ENCODE data around the gene CDH23.

DNA sequence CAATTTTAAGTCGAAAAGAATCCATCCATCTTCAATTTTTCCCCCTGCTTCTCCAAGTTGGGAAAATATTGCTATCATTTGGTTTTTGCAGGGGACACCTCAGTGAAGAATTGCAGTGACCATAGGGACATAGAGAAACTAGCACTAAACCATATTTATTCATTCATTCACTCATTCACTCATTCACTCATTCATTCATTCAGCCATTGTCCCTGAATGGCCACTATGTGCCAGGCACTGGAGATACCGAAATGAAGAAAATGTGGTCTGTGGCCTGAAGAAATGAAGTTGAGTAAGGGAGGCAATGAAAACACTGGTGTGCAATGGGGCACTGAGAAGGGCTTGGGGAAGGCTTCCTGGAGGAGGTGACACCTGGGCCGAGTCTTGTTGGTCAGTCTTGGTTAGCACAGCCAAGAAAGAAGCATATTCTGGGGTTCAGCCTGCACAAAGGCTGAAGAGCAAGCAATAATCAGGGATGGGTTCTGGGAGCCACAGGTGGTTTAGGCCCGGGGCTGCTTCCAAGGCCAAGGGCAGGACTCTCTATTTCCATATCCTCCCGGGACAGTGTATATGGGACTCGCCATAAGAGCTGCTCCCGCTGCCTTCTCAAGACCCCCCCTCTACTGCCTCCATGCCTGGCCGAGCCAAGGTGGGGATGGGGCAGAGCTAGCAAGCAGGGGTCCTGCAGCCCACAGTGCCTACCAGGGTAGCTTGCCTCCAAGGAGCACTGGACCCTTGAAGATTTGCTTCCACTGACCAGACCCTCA lies 348.4 kb downstream of the CDH23 start:
- TF ChIP-seq, protein P1, sequence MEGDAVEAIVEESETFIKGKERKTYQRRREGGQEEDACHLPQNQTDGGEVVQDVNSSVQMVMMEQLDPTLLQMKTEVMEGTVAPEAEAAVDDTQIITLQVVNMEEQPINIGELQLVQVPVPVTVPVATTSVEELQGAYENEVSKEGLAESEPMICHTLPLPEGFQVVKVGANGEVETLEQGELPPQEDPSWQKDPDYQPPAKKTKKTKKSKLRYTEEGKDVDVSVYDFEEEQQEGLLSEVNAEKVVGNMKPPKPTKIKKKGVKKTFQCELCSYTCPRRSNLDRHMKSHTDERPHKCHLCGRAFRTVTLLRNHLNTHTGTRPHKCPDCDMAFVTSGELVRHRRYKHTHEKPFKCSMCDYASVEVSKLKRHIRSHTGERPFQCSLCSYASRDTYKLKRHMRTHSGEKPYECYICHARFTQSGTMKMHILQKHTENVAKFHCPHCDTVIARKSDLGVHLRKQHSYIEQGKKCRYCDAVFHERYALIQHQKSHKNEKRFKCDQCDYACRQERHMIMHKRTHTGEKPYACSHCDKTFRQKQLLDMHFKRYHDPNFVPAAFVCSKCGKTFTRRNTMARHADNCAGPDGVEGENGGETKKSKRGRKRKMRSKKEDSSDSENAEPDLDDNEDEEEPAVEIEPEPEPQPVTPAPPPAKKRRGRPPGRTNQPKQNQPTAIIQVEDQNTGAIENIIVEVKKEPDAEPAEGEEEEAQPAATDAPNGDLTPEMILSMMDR (IDR thresholded peaks at IDR 0.05), result no peak
- TF ChIP-seq POLR2A (IDR thresholded peaks at IDR 0.05), result no peak
